ENCODE results near the gene MCRIP2.
A peak's percentile ranks its signal among the peaks of the same experiment; 100 is the strongest.

Gene MCRIP2

GRCh38 chr16:659618-660017 is 18.0 kb downstream of the MCRIP2 start:
- no peak for DNase-seq (ENCODE audit: low read depth)
- no peak for TF ChIP-seq CTCF (IDR thresholded peaks at IDR 0.05; ENCODE audit: low read depth, low read length, missing control alignments)
- no peak overlapping the region for H3K4me3 ChIP-seq (ENCODE audit: low read depth, low read length)

GRCh38 chr16:660132-660458 is 18.5 kb downstream of the MCRIP2 start:
- DNase-seq (ENCODE audit: low read depth), result no peak
- no peak overlapping the region for H3K4me3 ChIP-seq (ENCODE audit: low read depth, low read length)
- no peak for TF ChIP-seq CTCF (IDR thresholded peaks at IDR 0.05; ENCODE audit: low read depth, low read length, missing control alignments)

- DNase-seq (ENCODE audit: low read depth), result no peak
- no peak overlapping the region for H3K4me3 ChIP-seq (ENCODE audit: low read depth, low read length)
- peak; percentile 51 for TF ChIP-seq CTCF (IDR thresholded peaks at IDR 0.05; ENCODE audit: low read depth, low read length, missing control alignments)
Observed at GRCh38 chr16:660459-661183, 19.0 kb downstream of the MCRIP2 start.

GRCh38 chr16:661184-661821 is 19.7 kb downstream of the MCRIP2 start:
- H3K4me3 ChIP-seq (ENCODE audit: low read depth, low read length), result no peak overlapping the region
- no peak for DNase-seq (ENCODE audit: low read depth)
- TF ChIP-seq CTCF (IDR thresholded peaks at IDR 0.05; ENCODE audit: low read depth, low read length, missing control alignments), result no peak

GRCh38 chr16:662095-662494 is 20.5 kb downstream of the MCRIP2 start:
- DNase-seq (ENCODE audit: low read depth), result no peak
- no peak for TF ChIP-seq CTCF (IDR thresholded peaks at IDR 0.05; ENCODE audit: low read depth, low read length, missing control alignments)
- no peak overlapping the region for H3K4me3 ChIP-seq (ENCODE audit: low read depth, low read length)

- no peak overlapping the region for H3K4me3 ChIP-seq (ENCODE audit: low read depth, low read length)
- TF ChIP-seq CTCF (IDR thresholded peaks at IDR 0.05; ENCODE audit: low read depth, low read length, missing control alignments), result no peak
- no peak for DNase-seq (ENCODE audit: low read depth)
Observed at GRCh38 chr16:662597-662996, 21.0 kb downstream of the MCRIP2 start.

GRCh38 chr16:666572-666971 is 24.9 kb downstream of the MCRIP2 start:
- TF ChIP-seq CTCF (IDR thresholded peaks at IDR 0.05; ENCODE audit: low read depth, low read length, missing control alignments), result no peak
- DNase-seq (ENCODE audit: low read depth), result no peak
- H3K4me3 ChIP-seq (ENCODE audit: low read depth, low read length), result no peak overlapping the region

Data from GM12864 (cell line).